ENCODE results near the gene ATG2B.

DNA sequence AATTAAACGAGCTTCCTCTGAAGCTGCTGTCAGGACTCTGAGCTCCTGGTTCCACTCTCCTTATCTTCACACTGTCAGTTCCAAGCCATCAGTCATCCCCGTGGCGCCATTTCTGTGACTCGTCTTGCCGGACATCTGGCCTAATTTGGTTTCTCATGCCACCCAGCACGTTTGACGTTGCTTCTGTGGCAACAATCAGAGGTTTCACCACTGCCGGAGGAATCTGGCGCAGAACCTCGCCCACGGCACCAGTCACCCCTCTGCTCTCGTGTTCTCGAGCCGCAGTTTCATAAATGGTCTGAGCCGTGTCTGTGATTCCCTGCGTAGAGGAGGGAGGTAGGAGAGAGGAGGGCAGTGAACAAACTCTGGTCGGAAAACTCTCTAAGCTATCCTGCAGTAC lies 77.5 kb downstream of the ATG2B start:
- TF ChIP-seq, protein P1, sequence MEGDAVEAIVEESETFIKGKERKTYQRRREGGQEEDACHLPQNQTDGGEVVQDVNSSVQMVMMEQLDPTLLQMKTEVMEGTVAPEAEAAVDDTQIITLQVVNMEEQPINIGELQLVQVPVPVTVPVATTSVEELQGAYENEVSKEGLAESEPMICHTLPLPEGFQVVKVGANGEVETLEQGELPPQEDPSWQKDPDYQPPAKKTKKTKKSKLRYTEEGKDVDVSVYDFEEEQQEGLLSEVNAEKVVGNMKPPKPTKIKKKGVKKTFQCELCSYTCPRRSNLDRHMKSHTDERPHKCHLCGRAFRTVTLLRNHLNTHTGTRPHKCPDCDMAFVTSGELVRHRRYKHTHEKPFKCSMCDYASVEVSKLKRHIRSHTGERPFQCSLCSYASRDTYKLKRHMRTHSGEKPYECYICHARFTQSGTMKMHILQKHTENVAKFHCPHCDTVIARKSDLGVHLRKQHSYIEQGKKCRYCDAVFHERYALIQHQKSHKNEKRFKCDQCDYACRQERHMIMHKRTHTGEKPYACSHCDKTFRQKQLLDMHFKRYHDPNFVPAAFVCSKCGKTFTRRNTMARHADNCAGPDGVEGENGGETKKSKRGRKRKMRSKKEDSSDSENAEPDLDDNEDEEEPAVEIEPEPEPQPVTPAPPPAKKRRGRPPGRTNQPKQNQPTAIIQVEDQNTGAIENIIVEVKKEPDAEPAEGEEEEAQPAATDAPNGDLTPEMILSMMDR (IDR thresholded peaks at IDR 0.05; ENCODE audit: extremely low read depth in 1 of 2, insufficient read depth in 1 of 2, low read depth in 1 of 2, low read length in 2 of 2), result no peak
- TF ChIP-seq POLR2A (IDR thresholded peaks at IDR 0.05; ENCODE audit: low read depth, low read length) (no peak), POLR2AphosphoS5 (IDR thresholded peaks at IDR 0.05; ENCODE audit: insufficient read depth, low read depth, low read length) (no peak), GATA2 (IDR thresholded peaks at IDR 0.05; ENCODE audit: insufficient read depth, insufficient read length, low read depth, low read length) (no peak), MYC (IDR thresholded peaks at IDR 0.05; ENCODE audit: low read depth, low read length) (no peak), EZH2 (IDR thresholded peaks at IDR 0.05; ENCODE audit: borderline replicate concordance, low read depth, low read length, severe bottlenecking) (no peak)
- TF ChIP-seq, protein P2, sequence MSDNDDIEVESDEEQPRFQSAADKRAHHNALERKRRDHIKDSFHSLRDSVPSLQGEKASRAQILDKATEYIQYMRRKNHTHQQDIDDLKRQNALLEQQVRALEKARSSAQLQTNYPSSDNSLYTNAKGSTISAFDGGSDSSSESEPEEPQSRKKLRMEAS (IDR thresholded peaks at IDR 0.05; ENCODE audit: insufficient read depth, insufficient read length), result no peak

Data from endothelial cell of umbilical vein (primary cell).